Uterus (tissue), 4 donors: Measurements from ENCODE around the gene PSMD6. TPM values are rescaled to one million over a fixed set of nuclear protein-coding genes. Genes with fewer than 3 reads are reported as not detected.

Source experiments
- DNase-seq, 2 donors: peaks; one replicate each; pipeline ENCODE4 v3.0.0-alpha.2; 2019 to 2020
- H3K27ac ChIP-seq, 2 donors: fragments of 200-600 bp; sonication (generic); 1 replicate in 1 of 2; 2 replicates in 1 of 2; pipeline ENCODE4 v1.5.1; 2016 to 2018
- H3K27me3 ChIP-seq, 2 donors: fragments of 200-600 bp; sonication (generic); one replicate each; pipeline ENCODE4 v1.5.1; 2018 to 2019; ENCODE audit warnings: control low read depth in 1 of 2
- H3K36me3 ChIP-seq, 2 donors: fragments of 200-600 bp; sonication (generic); one replicate each; pipeline ENCODE4 v1.5.1; 2019; ENCODE audit warnings: control low read depth in 1 of 2
- H3K4me1 ChIP-seq, 2 donors: fragments of 200-600 bp; sonication (generic); one replicate each; pipeline ENCODE4 v1.5.1; 2018 to 2019; ENCODE audit warnings: control low read depth in 1 of 2
- H3K4me3 ChIP-seq, 2 donors: fragments of 200-600 bp; sonication (generic); 1 replicate in 1 of 2; 2 replicates in 1 of 2; pipeline ENCODE4 v1.5.1; 2018 to 2019; ENCODE audit warnings: mild to moderate bottlenecking in 1 of 2
- H3K9me3 ChIP-seq, 2 donors: fragments of 200-600 bp; sonication (generic); one replicate each; pipeline ENCODE4 v1.5.1; 2019; ENCODE audit warnings: control low read depth in 1 of 2
- POLR2A ChIP-seq, 2 donors: fragments of 450-650 bp; IDR thresholded peaks; one replicate each; pipeline ENCODE4 v1.6.1; 2016; ENCODE audit warnings: antibody characterized with exemption in 2 of 2, mild to moderate bottlenecking in 1 of 2, moderate library complexity in 1 of 2
- intact Hi-C: fragments of 100-400 bp; cut with DNase I; formaldehyde crosslinking; loops from one replicate; pipeline ENCODE4 v1.15.1; 2023; ENCODE audit warnings: low total_unique reads
- total RNA-seq, 4 donors: library from RNA; depleted of rRNA in 3 of 4; stranded (reverse); fragments of >200 nt in 3 of 4; gene quantifications; one replicate each; pipeline versions ENCODE4 v1.1.0 to v1.2.4, GENCODE V29; 2014 to 2023
- TF ChIP-seq, protein P1 (sequence below), 4 experiments: fragments of 200-600 bp in 2 of 4; fragments of 450-650 bp in 2 of 4; sonication (generic) in 2 of 4; IDR thresholded peaks; one replicate each; pipeline ENCODE4 v1.5.1; 2016 to 2019; ENCODE audit warnings: antibody characterized with exemption in 4 of 4, mild to moderate bottlenecking in 2 of 4, moderate library complexity in 1 of 4
- donor health status: DM: yes; HTN: yes; CAD: no.

The PSMD6 gene
- total RNA-seq, 4 donors from 2014 or later, result 49.2 to 72.1 (median 65.0) TPM

DNA sequence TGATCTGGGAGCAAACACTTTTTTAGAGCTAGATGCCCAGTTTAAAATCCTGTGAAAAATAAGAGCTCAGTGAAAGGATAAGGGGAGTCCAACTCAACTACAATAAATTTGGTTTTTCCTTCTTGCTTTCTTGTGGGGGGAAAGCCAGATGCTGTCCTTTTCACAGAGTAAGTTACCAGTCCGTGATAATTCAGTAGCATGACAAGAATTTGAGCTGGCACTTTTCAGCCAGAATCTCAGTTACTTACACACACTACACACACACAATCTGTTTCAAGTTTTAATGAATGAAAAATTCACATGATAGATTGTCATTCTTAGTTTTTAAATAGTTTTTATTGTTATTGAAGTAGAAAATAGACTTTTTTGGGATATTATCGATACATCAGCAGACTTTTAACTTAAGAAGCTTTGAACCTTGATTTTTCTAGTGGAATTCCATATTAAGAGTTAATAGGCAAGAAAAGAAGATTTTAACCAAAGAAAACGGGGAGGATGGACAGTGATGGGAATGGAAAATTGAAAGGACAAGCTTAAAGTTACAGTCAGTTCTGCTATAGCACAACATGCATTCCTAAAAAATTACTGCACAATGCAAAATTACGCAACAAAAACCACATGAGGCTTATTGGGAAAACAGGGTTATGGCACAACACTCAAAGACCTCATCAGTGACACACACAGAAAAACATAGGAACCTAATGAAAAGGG lies 47.0 kb downstream of the PSMD6 start:
- Histone ChIP-seq H3K4me3 (no peak overlapping the region), H3K27ac (peak overlapping the region; percentile 9 to 55), H3K27me3 (no peaks in the 10 kb centered on the region), H3K4me1 (peaks cover 4 to 5% of the 10 kb centered on the region in 2 donors), H3K36me3 (no peaks in the 10 kb centered on the region), H3K9me3 (no peaks in the 10 kb centered on the region)
- intact Hi-C loops, result no loop called here
- TF ChIP-seq, protein P1, sequence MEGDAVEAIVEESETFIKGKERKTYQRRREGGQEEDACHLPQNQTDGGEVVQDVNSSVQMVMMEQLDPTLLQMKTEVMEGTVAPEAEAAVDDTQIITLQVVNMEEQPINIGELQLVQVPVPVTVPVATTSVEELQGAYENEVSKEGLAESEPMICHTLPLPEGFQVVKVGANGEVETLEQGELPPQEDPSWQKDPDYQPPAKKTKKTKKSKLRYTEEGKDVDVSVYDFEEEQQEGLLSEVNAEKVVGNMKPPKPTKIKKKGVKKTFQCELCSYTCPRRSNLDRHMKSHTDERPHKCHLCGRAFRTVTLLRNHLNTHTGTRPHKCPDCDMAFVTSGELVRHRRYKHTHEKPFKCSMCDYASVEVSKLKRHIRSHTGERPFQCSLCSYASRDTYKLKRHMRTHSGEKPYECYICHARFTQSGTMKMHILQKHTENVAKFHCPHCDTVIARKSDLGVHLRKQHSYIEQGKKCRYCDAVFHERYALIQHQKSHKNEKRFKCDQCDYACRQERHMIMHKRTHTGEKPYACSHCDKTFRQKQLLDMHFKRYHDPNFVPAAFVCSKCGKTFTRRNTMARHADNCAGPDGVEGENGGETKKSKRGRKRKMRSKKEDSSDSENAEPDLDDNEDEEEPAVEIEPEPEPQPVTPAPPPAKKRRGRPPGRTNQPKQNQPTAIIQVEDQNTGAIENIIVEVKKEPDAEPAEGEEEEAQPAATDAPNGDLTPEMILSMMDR (IDR thresholded peaks at IDR 0.05), result no peak
- no peak for TF ChIP-seq POLR2A (IDR thresholded peaks at IDR 0.05)
- DNase-seq, result peak in 1 of 2 donors; percentile 36

DNA sequence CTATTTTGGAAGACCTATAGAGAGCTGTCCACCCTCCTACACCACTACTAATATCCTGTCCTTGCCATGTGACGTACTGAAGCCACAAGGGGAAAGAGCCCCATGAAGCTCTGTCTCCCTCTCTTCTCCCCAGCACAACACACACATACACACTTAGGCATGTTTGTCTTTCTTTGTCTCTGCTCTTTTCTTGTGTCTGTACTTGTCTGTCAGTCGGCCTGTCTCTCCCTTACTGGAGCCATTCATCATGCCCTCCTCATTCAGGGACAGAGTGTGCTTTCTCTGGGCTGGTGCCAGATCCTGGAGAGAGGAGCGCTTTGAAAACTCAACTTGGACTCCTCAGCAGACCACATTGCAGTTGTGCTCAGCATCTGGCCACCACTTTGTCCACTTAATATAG lies 47.6 kb downstream of the PSMD6 start:
- peak; percentile 47 to 51 for DNase-seq
- TF ChIP-seq, protein P1 (IDR thresholded peaks at IDR 0.05), result no peak
- TF ChIP-seq POLR2A (IDR thresholded peaks at IDR 0.05), result no peak
- H3K36me3 ChIP-seq, result no peaks in the 10 kb centered on the region
- no peaks in the 10 kb centered on the region for H3K9me3 ChIP-seq
- peak overlapping the region; percentile 9 to 55 for H3K27ac ChIP-seq
- peaks cover 4 to 5% of the 10 kb centered on the region in 2 donors for H3K4me1 ChIP-seq
- intact Hi-C loops, result no loop called here
- H3K27me3 ChIP-seq, result no peaks in the 10 kb centered on the region
- no peak overlapping the region for H3K4me3 ChIP-seq

- H3K27ac ChIP-seq, result no peak overlapping the region
- H3K4me3 ChIP-seq, result no peak overlapping the region
- no peaks in the 10 kb centered on the region for H3K36me3 ChIP-seq
- H3K9me3 ChIP-seq, result no peaks in the 10 kb centered on the region
- DNase-seq, result no peak
- peaks cover 6 to 10% of the 10 kb centered on the region in 2 donors for H3K4me1 ChIP-seq
- intact Hi-C loops, result no loop called here
- no peak for TF ChIP-seq POLR2A (IDR thresholded peaks at IDR 0.05)
- TF ChIP-seq, protein P1 (IDR thresholded peaks at IDR 0.05), result no peak
- no peaks in the 10 kb centered on the region for H3K27me3 ChIP-seq
Measured at GRCh38 chr3:63974451-63974850, 48.8 kb downstream of the PSMD6 start.

- H3K27ac ChIP-seq, result no peak overlapping the region
- no peak for TF ChIP-seq POLR2A (IDR thresholded peaks at IDR 0.05)
- TF ChIP-seq, protein P1 (IDR thresholded peaks at IDR 0.05), result no peak
- no peak for DNase-seq
- H3K27me3 ChIP-seq, result no peaks in the 10 kb centered on the region
- H3K9me3 ChIP-seq, result no peaks in the 10 kb centered on the region
- no peaks in the 10 kb centered on the region for H3K36me3 ChIP-seq
- H3K4me3 ChIP-seq, result no peak overlapping the region
- intact Hi-C loops, result no loop called here
- peaks cover 9 to 15% of the 10 kb centered on the region in 2 donors for H3K4me1 ChIP-seq
Measured at GRCh38 chr3:63973406-63973805, 49.9 kb downstream of the PSMD6 start.

- H3K36me3 ChIP-seq, result no peaks in the 10 kb centered on the region
- intact Hi-C loops, result no loop called here
- H3K27ac ChIP-seq, result peak overlapping the region in 1 of 2 donors; percentile 66
- H3K4me3 ChIP-seq, result no peak overlapping the region
- H3K4me1 ChIP-seq, result peaks cover 9 to 15% of the 10 kb centered on the region in 2 donors
- H3K9me3 ChIP-seq, result no peaks in the 10 kb centered on the region
- no peak for TF ChIP-seq POLR2A (IDR thresholded peaks at IDR 0.05)
- TF ChIP-seq, protein P1 (IDR thresholded peaks at IDR 0.05), result no peak
- no peaks in the 10 kb centered on the region for H3K27me3 ChIP-seq
- no peak for DNase-seq
Measured at GRCh38 chr3:63972987-63973386, 50.3 kb downstream of the PSMD6 start.
